Left ventricle myocardium inferior (tissue), 1 donor: ENCODE measurements around the gene CNGA2. TPM values are rescaled to one million over a fixed set of nuclear protein-coding genes. Genes with fewer than 3 reads are reported as not detected.

ENCODE experiments used
- DNase-seq: peaks from one replicate; pipeline ENCODE4 v3.0.0-alpha.2; 2020
- H3K27ac ChIP-seq: fragments of 200-600 bp; replicated peaks from 2 replicates; pipeline ENCODE4 v1.8.0; 2021
- H3K27me3 ChIP-seq: fragments of 200-600 bp; 2 replicates; pipeline ENCODE4 v1.8.0; 2021; ENCODE audit warnings: low read depth
- H3K36me3 ChIP-seq: fragments of 200-600 bp; 2 replicates; pipeline ENCODE4 v1.8.0; 2021
- H3K4me1 ChIP-seq: fragments of 200-600 bp; 2 replicates; pipeline ENCODE4 v1.8.0; 2021
- H3K4me3 ChIP-seq: fragments of 200-600 bp; 2 replicates; pipeline ENCODE4 v1.8.0; 2021; ENCODE audit warnings: mild to moderate bottlenecking, moderate library complexity
- H3K9me3 ChIP-seq: fragments of 200-600 bp; replicated peaks from 2 replicates; pipeline ENCODE4 v1.8.0; 2021
- intact Hi-C: fragments of 100-400 bp; cut with micrococcal nuclease; formaldehyde crosslinking; loops from one replicate; pipeline ENCODE4 v1.11.0; 2022
- total RNA-seq: library from RNA; stranded (reverse); fragmentation: NEBNext Ultra II Directional; extraction: Animal tissue kit (Norgen Biotek cat#: 25700); gene quantifications from one replicate; pipeline ENCODE4 v1.2.1, GENCODE V29; 2021
- TF ChIP-seq, protein P1 (sequence below): fragments of 200-600 bp; IDR thresholded peaks from 2 replicates; pipeline ENCODE4 v1.8.0; 2021; ENCODE audit warnings: antibody characterized with exemption, mild to moderate bottlenecking, borderline replicate concordance
- donor health status: DM: no; HTN: yes; CAD: no; lungs with severe emphysema.

The CNGA2 gene
- total RNA-seq, 1 donor from 2014 or later, result not detected

- no peak for DNase-seq
- intact Hi-C loops, result loop anchor here (10.0 kb wide), 1 partner anchor 880 kb away; the partner anchor contains the start of gene GABRQ
- Histone ChIP-seq H3K27me3 (no peaks in the 10 kb centered on the region), H3K36me3 (no peaks in the 10 kb centered on the region), H3K27ac (no peak overlapping the region), H3K4me1 (peaks cover 3% of the 10 kb centered on the region), H3K4me3 (no peak overlapping the region), H3K9me3 (no peaks in the 10 kb centered on the region)
- TF ChIP-seq, protein P1, sequence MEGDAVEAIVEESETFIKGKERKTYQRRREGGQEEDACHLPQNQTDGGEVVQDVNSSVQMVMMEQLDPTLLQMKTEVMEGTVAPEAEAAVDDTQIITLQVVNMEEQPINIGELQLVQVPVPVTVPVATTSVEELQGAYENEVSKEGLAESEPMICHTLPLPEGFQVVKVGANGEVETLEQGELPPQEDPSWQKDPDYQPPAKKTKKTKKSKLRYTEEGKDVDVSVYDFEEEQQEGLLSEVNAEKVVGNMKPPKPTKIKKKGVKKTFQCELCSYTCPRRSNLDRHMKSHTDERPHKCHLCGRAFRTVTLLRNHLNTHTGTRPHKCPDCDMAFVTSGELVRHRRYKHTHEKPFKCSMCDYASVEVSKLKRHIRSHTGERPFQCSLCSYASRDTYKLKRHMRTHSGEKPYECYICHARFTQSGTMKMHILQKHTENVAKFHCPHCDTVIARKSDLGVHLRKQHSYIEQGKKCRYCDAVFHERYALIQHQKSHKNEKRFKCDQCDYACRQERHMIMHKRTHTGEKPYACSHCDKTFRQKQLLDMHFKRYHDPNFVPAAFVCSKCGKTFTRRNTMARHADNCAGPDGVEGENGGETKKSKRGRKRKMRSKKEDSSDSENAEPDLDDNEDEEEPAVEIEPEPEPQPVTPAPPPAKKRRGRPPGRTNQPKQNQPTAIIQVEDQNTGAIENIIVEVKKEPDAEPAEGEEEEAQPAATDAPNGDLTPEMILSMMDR, result no peak
Measured at GRCh38 chrX:151754641-151755215, 20.2 kb downstream of the CNGA2 start.

- no peak overlapping the region for H3K4me3 ChIP-seq
Measured at GRCh38 chrX:151759041-151759708, 24.6 kb downstream of the CNGA2 start.

GRCh38 chrX:151762802-151763201 lies 28.3 kb downstream of the CNGA2 start:
- Histone ChIP-seq H3K27ac (no peak overlapping the region), H3K4me3 (no peak overlapping the region), H3K9me3 (no peaks in the 10 kb centered on the region), H3K36me3 (no peaks in the 10 kb centered on the region), H3K27me3 (no peaks in the 10 kb centered on the region), H3K4me1 (no peaks in the 10 kb centered on the region)
- intact Hi-C loops, result no loop called here
- no peak for DNase-seq
- TF ChIP-seq, protein P1, result no peak

More at GRCh38 chrX:151759041-151759708, 24.6 kb downstream of the CNGA2 start:
- no peak overlapping the region for H3K27ac ChIP-seq
- no peaks in the 10 kb centered on the region for H3K27me3 ChIP-seq
- intact Hi-C loops, result loop anchor here (10.0 kb wide), 1 partner anchor 876 kb away; the partner anchor contains the start of gene GABRQ
- H3K9me3 ChIP-seq, result no peaks in the 10 kb centered on the region
- TF ChIP-seq, protein P1, result no peak
- no peaks in the 10 kb centered on the region for H3K36me3 ChIP-seq
- H3K4me1 ChIP-seq, result no peaks in the 10 kb centered on the region
- DNase-seq, result no peak

GRCh38 chrX:151763711-151764110 lies 29.2 kb downstream of the CNGA2 start:
- no peak for DNase-seq
- TF ChIP-seq, protein P1, result no peak
- no peak overlapping the region for H3K4me3 ChIP-seq
- intact Hi-C loops, result no loop called here
- H3K27ac ChIP-seq, result no peak overlapping the region
- H3K4me1 ChIP-seq, result no peaks in the 10 kb centered on the region
- no peaks in the 10 kb centered on the region for H3K27me3 ChIP-seq
- H3K9me3 ChIP-seq, result no peaks in the 10 kb centered on the region
- H3K36me3 ChIP-seq, result no peaks in the 10 kb centered on the region

- no peak for DNase-seq
- Histone ChIP-seq H3K27me3 (no peaks in the 10 kb centered on the region), H3K4me3 (no peak overlapping the region), H3K9me3 (no peaks in the 10 kb centered on the region), H3K27ac (no peak overlapping the region), H3K4me1 (no peaks in the 10 kb centered on the region), H3K36me3 (no peaks in the 10 kb centered on the region)
- TF ChIP-seq, protein P1, result no peak
- intact Hi-C loops, result no loop called here
Measured at GRCh38 chrX:151765026-151765425, 30.5 kb downstream of the CNGA2 start.
